Ascending aorta (tissue), 2 donors: ENCODE data around the gene B3GAT2. TPM values are rescaled to one million over a fixed set of nuclear protein-coding genes. Genes with fewer than 3 reads are reported as not detected.

Experiments used
- DNase-seq, 2 donors: peaks; one replicate each; pipeline ENCODE4 v3.0.0-alpha.2; 2019; ENCODE audit warnings: low spot score in 2 of 2
- H3K27ac ChIP-seq, 2 donors: fragments of 200-600 bp; sonication (generic); one replicate each; pipeline ENCODE4 v1.5.1; 2016 to 2017; ENCODE audit warnings: mild to moderate bottlenecking in 1 of 2
- H3K27me3 ChIP-seq: fragments of 200-600 bp; sonication (generic); one replicate; pipeline ENCODE4 v1.5.1; 2017
- H3K36me3 ChIP-seq, 2 donors: fragments of 200-600 bp; sonication (generic); one replicate each; pipeline ENCODE4 v1.5.1; 2016
- H3K4me1 ChIP-seq, 2 donors: fragments of 200-600 bp; sonication (generic); one replicate each; pipeline ENCODE4 v1.5.1; 2016 to 2017; ENCODE audit warnings: mild to moderate bottlenecking in 1 of 2
- H3K4me3 ChIP-seq, 2 donors: fragments of 200-600 bp; sonication (generic); one replicate each; pipeline ENCODE4 v1.5.1; 2016 to 2017; ENCODE audit warnings: mild to moderate bottlenecking in 1 of 2
- H3K9me3 ChIP-seq, 2 donors: fragments of 200-600 bp; sonication (generic); one replicate each; pipeline ENCODE4 v1.5.1; 2016
- CTCF ChIP-seq, 3 experiments: fragments of 200-600 bp in 2 of 3; fragments of 450-650 bp in 1 of 3; sonication (generic) in 2 of 3; IDR thresholded peaks; one replicate each; pipeline ENCODE4 v1.5.1; 2016 to 2019; ENCODE audit warnings: antibody characterized with exemption in 3 of 3, mild to moderate bottlenecking in 1 of 3, moderate library complexity in 1 of 3
- intact Hi-C: fragments of 100-400 bp; cut with DNase I; formaldehyde crosslinking; loops from one replicate; pipeline ENCODE4 v1.15.1; 2023
- total RNA-seq: library from RNA; depleted of rRNA; stranded (reverse); fragments of >200 nt; gene quantifications from one replicate; pipeline ENCODE4 v1.1.0, GENCODE V29; 2016

The B3GAT2 gene
- total RNA-seq, 1 donor from 2014 or later, result not detected

GRCh38 chr6:70884074-70884983 is 72.5 kb downstream of the B3GAT2 start:
- intact Hi-C loops, result loop anchor here (1.0 to 10.0 kb wide), 3 partner anchors 178 to 662 kb away; no protein-coding TSS in a partner anchor
- Histone ChIP-seq H3K4me3 (no peak overlapping the region), H3K27me3 (no peaks in the 10 kb centered on the region), H3K4me1 (no peaks in the 10 kb centered on the region), H3K9me3 (no peaks in the 10 kb centered on the region), H3K27ac (no peak overlapping the region), H3K36me3 (no peaks in the 10 kb centered on the region)
- DNase-seq, result no peak
- peak; percentile 61 to 87 (median 72) for TF ChIP-seq CTCF (IDR thresholded peaks at IDR 0.05)

GRCh38 chr6:70879496-70879895 is 77.4 kb downstream of the B3GAT2 start:
- no peak for TF ChIP-seq CTCF (IDR thresholded peaks at IDR 0.05)

GRCh38 chr6:70874181-70874913 is 82.5 kb downstream of the B3GAT2 start:
- DNase-seq, result no peak
- Histone ChIP-seq H3K4me3 (no peak overlapping the region), H3K9me3 (peaks cover 0 to 8% of the 10 kb centered on the region in 2 donors), H3K4me1 (no peaks in the 10 kb centered on the region), H3K27ac (no peak overlapping the region), H3K27me3 (no peaks in the 10 kb centered on the region), H3K36me3 (no peaks in the 10 kb centered on the region)
- intact Hi-C loops, result no loop called here
- TF ChIP-seq CTCF (IDR thresholded peaks at IDR 0.05), result no peak

More at GRCh38 chr6:70879496-70879895, 77.4 kb downstream of the B3GAT2 start:
- H3K4me1 ChIP-seq, result no peaks in the 10 kb centered on the region
- H3K36me3 ChIP-seq, result no peaks in the 10 kb centered on the region
- no peak overlapping the region for H3K27ac ChIP-seq
- no peak for DNase-seq
- H3K4me3 ChIP-seq, result no peak overlapping the region
- intact Hi-C loops, result no loop called here
- no peaks in the 10 kb centered on the region for H3K27me3 ChIP-seq
- no peaks in the 10 kb centered on the region for H3K9me3 ChIP-seq

GRCh38 chr6:70872469-70872868 is 84.4 kb downstream of the B3GAT2 start:
- Histone ChIP-seq H3K9me3 (peaks cover 0 to 8% of the 10 kb centered on the region in 2 donors), H3K4me1 (no peaks in the 10 kb centered on the region), H3K27me3 (no peaks in the 10 kb centered on the region), H3K4me3 (no peak overlapping the region), H3K36me3 (no peaks in the 10 kb centered on the region), H3K27ac (no peak overlapping the region)
- intact Hi-C loops, result no loop called here
- TF ChIP-seq CTCF (IDR thresholded peaks at IDR 0.05), result no peak
- no peak for DNase-seq

GRCh38 chr6:70864401-70864800 is 92.5 kb downstream of the B3GAT2 start:
- H3K4me1 ChIP-seq, result no peaks in the 10 kb centered on the region
- no peaks in the 10 kb centered on the region for H3K27me3 ChIP-seq
- intact Hi-C loops, result no loop called here
- no peak for DNase-seq
- no peaks in the 10 kb centered on the region for H3K9me3 ChIP-seq
- no peak overlapping the region for H3K27ac ChIP-seq
- no peak overlapping the region for H3K4me3 ChIP-seq
- H3K36me3 ChIP-seq, result peaks cover 3 to 18% of the 10 kb centered on the region in 2 donors
- no peak for TF ChIP-seq CTCF (IDR thresholded peaks at IDR 0.05)
